HepG2 (cell line): ENCODE results near the gene FALEC. TPM values are rescaled to one million over a fixed set of nuclear protein-coding genes. Genes with fewer than 3 reads are reported as not detected.
A peak's percentile ranks its signal among the peaks of the same experiment; 100 is the strongest.

Source experiments
- PHF20 ChIP-seq: sonication (generic); formaldehyde crosslinking; IDR thresholded peaks from 2 replicates; pipeline ENCODE4 v1.5.0; 2020; ENCODE audit warnings: mild to moderate bottlenecking, missing genetic modification reagents
- ZNF607 ChIP-seq: sonication (generic); formaldehyde crosslinking; IDR thresholded peaks from 2 replicates; pipeline ENCODE4 v1.5.1; 2020; ENCODE audit warnings: missing genetic modification reagents, mild to moderate bottlenecking, borderline replicate concordance
- polyA plus RNA-seq, 8 experiments: library from polyadenylated mRNA; depleted of rRNA in 3 of 8; stranded (reverse) in 7 of 8; unstranded in 1 of 8; fragments of >200 nt; fragmentation: Illumina TruSeq in 4 of 8; extraction: Trizol in 4 of 8; gene quantifications; 2 replicates each; pipeline versions ENCODE4 v1.2.1 to v1.2.3, GENCODE V29; 2011 to 2016; ENCODE audit warnings: low read depth in 4 of 8, missing spikeins in 1 of 8, mixed read lengths in 1 of 8; ENCODE audit not compliant: insufficient read depth in 1 of 8
- total RNA-seq, 5 experiments: library from RNA; depleted of rRNA; stranded (reverse); fragments of >200 nt; fragmentation: Illumina TruSeq; extraction: Trizol; gene quantifications; 2 replicates each; pipeline ENCODE4 v1.2.3, GENCODE V29; 2016; ENCODE audit warnings: low read depth in 1 of 5
- TF ChIP-seq, protein P1 (sequence below): sonication (generic); formaldehyde crosslinking; IDR thresholded peaks from 2 replicates; pipeline ENCODE4; 2020; ENCODE audit warnings: missing genetic modification reagents, mild to moderate bottlenecking, borderline replicate concordance
- TF ChIP-seq, protein P2 (sequence below): sonication (generic); formaldehyde crosslinking; IDR thresholded peaks from 2 replicates; pipeline ENCODE4 v1.5.0; 2020; ENCODE audit warnings: missing genetic modification reagents
- TF ChIP-seq, protein P3 (sequence below): IDR thresholded peaks from 2 replicates; pipeline ENCODE4 v1.6.1; 2012; ENCODE audit warnings: low read depth, low read length, improper control_type of control experiment

FALEC gene
- total and polyA plus RNA-seq, 2 of the 13 experiments (the other 11 are each of a cell fraction or from before 2014, with no cell fraction given), result 0.33 to 0.71 TPM

DNA sequence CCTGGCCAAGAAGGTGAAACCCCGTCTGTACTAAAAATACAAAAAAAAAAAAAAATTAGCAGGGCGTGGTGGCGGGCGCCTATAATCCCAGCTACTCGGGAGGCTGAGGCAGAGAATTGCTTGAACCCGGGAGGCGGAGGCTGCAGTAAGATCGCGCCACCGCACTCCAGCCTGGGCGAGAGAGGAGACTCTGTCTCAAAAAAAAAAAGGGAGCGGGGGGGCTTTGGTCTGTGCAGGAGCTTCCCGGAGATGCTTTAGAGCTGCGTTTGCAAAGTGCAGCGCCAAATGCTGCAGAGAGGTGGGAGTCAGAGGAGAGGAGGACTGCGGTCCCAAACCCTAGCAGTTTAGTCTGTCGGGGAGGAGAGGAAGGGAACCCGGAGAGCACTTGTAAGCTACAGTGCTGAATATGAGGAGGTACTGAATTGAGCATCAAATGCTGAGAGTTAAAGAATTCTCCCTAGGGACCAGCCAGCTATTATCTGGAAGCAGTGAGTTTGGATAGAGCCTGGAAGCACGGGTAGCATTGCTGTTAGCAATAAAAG, 569 bp downstream of the FALEC start (continued):
- TF ChIP-seq ZNF607, result 0 out of 2 replicates have a peak, but pooled peaks have one; percentile 51
- TF ChIP-seq PHF20 (CRISPR knock-in tag), result peak; percentile 21; the same call in 1 of the 2 replicates
- TF ChIP-seq, protein P1, sequence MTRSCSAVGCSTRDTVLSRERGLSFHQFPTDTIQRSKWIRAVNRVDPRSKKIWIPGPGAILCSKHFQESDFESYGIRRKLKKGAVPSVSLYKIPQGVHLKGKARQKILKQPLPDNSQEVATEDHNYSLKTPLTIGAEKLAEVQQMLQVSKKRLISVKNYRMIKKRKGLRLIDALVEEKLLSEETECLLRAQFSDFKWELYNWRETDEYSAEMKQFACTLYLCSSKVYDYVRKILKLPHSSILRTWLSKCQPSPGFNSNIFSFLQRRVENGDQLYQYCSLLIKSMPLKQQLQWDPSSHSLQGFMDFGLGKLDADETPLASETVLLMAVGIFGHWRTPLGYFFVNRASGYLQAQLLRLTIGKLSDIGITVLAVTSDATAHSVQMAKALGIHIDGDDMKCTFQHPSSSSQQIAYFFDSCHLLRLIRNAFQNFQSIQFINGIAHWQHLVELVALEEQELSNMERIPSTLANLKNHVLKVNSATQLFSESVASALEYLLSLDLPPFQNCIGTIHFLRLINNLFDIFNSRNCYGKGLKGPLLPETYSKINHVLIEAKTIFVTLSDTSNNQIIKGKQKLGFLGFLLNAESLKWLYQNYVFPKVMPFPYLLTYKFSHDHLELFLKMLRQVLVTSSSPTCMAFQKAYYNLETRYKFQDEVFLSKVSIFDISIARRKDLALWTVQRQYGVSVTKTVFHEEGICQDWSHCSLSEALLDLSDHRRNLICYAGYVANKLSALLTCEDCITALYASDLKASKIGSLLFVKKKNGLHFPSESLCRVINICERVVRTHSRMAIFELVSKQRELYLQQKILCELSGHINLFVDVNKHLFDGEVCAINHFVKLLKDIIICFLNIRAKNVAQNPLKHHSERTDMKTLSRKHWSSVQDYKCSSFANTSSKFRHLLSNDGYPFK (CRISPR knock-in tag), result no peak
- TF ChIP-seq, protein P2, sequence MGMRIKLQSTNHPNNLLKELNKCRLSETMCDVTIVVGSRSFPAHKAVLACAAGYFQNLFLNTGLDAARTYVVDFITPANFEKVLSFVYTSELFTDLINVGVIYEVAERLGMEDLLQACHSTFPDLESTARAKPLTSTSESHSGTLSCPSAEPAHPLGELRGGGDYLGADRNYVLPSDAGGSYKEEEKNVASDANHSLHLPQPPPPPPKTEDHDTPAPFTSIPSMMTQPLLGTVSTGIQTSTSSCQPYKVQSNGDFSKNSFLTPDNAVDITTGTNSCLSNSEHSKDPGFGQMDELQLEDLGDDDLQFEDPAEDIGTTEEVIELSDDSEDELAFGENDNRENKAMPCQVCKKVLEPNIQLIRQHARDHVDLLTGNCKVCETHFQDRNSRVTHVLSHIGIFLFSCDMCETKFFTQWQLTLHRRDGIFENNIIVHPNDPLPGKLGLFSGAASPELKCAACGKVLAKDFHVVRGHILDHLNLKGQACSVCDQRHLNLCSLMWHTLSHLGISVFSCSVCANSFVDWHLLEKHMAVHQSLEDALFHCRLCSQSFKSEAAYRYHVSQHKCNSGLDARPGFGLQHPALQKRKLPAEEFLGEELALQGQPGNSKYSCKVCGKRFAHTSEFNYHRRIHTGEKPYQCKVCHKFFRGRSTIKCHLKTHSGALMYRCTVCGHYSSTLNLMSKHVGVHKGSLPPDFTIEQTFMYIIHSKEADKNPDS (CRISPR knock-in tag), result no peak
- TF ChIP-seq, protein P3, sequence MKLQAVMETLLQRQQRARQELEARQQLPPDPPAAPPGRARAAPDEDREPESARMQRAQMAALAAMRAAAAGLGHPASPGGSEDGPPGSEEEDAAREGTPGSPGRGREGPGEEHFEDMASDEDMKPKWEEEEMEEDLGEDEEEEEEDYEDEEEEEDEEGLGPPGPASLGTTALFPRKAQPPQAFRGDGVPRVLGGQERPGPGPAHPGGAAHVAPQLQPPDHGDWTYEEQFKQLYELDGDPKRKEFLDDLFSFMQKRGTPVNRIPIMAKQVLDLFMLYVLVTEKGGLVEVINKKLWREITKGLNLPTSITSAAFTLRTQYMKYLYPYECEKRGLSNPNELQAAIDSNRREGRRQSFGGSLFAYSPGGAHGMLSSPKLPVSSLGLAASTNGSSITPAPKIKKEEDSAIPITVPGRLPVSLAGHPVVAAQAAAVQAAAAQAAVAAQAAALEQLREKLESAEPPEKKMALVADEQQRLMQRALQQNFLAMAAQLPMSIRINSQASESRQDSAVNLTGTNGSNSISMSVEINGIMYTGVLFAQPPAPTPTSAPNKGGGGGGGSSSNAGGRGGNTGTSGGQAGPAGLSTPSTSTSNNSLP, result no peak
